ENCODE results near the gene RAX2.
"Not testable (repeated sequence)": the region's sequence is repeated elsewhere in the genome, so short reads cannot be mapped to it uniquely, and the experiment has no call there.

Gene RAX2

GRCh38 chr19:3760871-3761361 is 11.1 kb downstream of the RAX2 start:
- H3K9ac ChIP-seq (ENCODE audit: low read length): peak overlapping the region; percentile 83
- peak in 1 of 2 donors; percentile 4 for DNase-seq

GRCh38 chr19:3759482-3760254 is 12.4 kb downstream of the RAX2 start:
- Histone ChIP-seq H3K79me2 (ENCODE audit: control insufficient read depth, insufficient read depth, low read length, poor library complexity) (peaks cover 10% of the 10 kb centered on the region), H3K4me2 (ENCODE audit: low read length) (no peak overlapping the region), H3K4me1 (ENCODE audit: control insufficient read depth in 1 of 2, insufficient read depth in 2 of 2, low read length in 2 of 2) (peaks cover 0 to 4% of the 10 kb centered on the region in 2 experiments), H3K4ac (ENCODE audit: low read depth, low read length) (peak overlapping the region; percentile 52), H3K36me3 (ENCODE audit: control insufficient read depth in 1 of 2, insufficient read depth in 2 of 2, low read length in 2 of 2) (peaks cover 19 to 22% of the 10 kb centered on the region in 2 experiments), H2AFZ (ENCODE audit: insufficient read depth, low read length, poor library complexity) (no peak overlapping the region), H3K9ac (ENCODE audit: low read length) (no peak overlapping the region), H3K27me3 (ENCODE audit: insufficient read depth, low read length) (no peaks in the 10 kb centered on the region), H3K23ac (ENCODE audit: low read length) (no peak overlapping the region), H2BK5ac (ENCODE audit: low read depth, low read length, poor library complexity) (no peak overlapping the region), H3K14ac (ENCODE audit: low read length) (no peak overlapping the region), H3K4me3 (ENCODE audit: low read depth, low read length) (no peak overlapping the region), H2BK12ac (ENCODE audit: low read length) (no peak overlapping the region), H2BK120ac (ENCODE audit: insufficient read depth, low read length, poor library complexity) (no peak overlapping the region), H4K8ac (ENCODE audit: low read depth, low read length) (no peak overlapping the region), H4K12ac (ENCODE audit: low read depth, low read length) (peak overlapping the region; percentile 72), H2AK5ac (ENCODE audit: low read length) (no peak overlapping the region), H3K18ac (ENCODE audit: low read length) (peak overlapping the region; percentile 86), H4K91ac (ENCODE audit: low read depth, low read length) (no peak overlapping the region), H3K9me3 (ENCODE audit: insufficient read depth, low read depth, low read length) (no peaks in the 10 kb centered on the region), H3K27ac (ENCODE audit: low read depth, low read length) (no peak overlapping the region), H3K79me1 (ENCODE audit: low read length) (peaks cover 7% of the 10 kb centered on the region)
- no CpG with 5 or more reads among the region's 19 CpGs for WGBS (ENCODE audit: extremely low coverage, insufficient coverage, insufficient read length)
- no peak for DNase-seq

More at GRCh38 chr19:3760871-3761361, 11.1 kb downstream of the RAX2 start:
- Histone ChIP-seq H2BK120ac (ENCODE audit: insufficient read depth, low read length, poor library complexity) (peak overlapping the region; percentile 73), H3K27ac (ENCODE audit: low read depth, low read length) (no peak overlapping the region), H3K9me3 (ENCODE audit: insufficient read depth, low read depth, low read length) (no peaks in the 10 kb centered on the region), H2BK12ac (ENCODE audit: low read length) (no peak overlapping the region), H4K12ac (ENCODE audit: low read depth, low read length) (peak overlapping the region; percentile 84), H4K91ac (ENCODE audit: low read depth, low read length) (peak overlapping the region; percentile 94), H3K27me3 (ENCODE audit: insufficient read depth, low read length) (no peaks in the 10 kb centered on the region), H3K79me2 (ENCODE audit: control insufficient read depth, insufficient read depth, low read length, poor library complexity) (peaks cover 10% of the 10 kb centered on the region), H3K18ac (ENCODE audit: low read length) (peak overlapping the region; percentile 97), H3K36me3 (ENCODE audit: control insufficient read depth in 1 of 2, insufficient read depth in 2 of 2, low read length in 2 of 2) (peaks cover 22 to 26% of the 10 kb centered on the region in 2 experiments), H3K4ac (ENCODE audit: low read depth, low read length) (peak overlapping the region; percentile 88), H3K79me1 (ENCODE audit: low read length) (peaks cover 7% of the 10 kb centered on the region), H4K8ac (ENCODE audit: low read depth, low read length) (peak overlapping the region; percentile 95), H3K4me3 (ENCODE audit: low read depth, low read length) (peak overlapping the region; percentile 91), H2AK5ac (ENCODE audit: low read length) (peak overlapping the region; percentile 67), H3K23ac (ENCODE audit: low read length) (no peak overlapping the region), H3K4me2 (ENCODE audit: low read length) (peak overlapping the region; percentile 72), H2BK5ac (ENCODE audit: low read depth, low read length, poor library complexity) (peak overlapping the region; percentile 70), H2AFZ (ENCODE audit: insufficient read depth, low read length, poor library complexity) (peak overlapping the region; percentile 88), H3K4me1 (ENCODE audit: control insufficient read depth in 1 of 2, insufficient read depth in 2 of 2, low read length in 2 of 2) (peaks cover 0 to 4% of the 10 kb centered on the region in 2 experiments), H3K14ac (ENCODE audit: low read length) (peak overlapping the region; percentile 92)
- no CpG with 5 or more reads among the region's 7 CpGs for WGBS (ENCODE audit: extremely low coverage, insufficient coverage, insufficient read length)

- not testable (repeated sequence) for H3K27me3 ChIP-seq (ENCODE audit: insufficient read depth, low read length); H2BK12ac ChIP-seq (ENCODE audit: low read length); DNase-seq; H3K4ac ChIP-seq (ENCODE audit: low read depth, low read length); H3K27ac ChIP-seq (ENCODE audit: low read depth, low read length); H3K18ac ChIP-seq (ENCODE audit: low read length); H3K4me2 ChIP-seq (ENCODE audit: low read length); H2BK120ac ChIP-seq (ENCODE audit: insufficient read depth, low read length, poor library complexity); H3K79me1 ChIP-seq (ENCODE audit: low read length); H3K4me3 ChIP-seq (ENCODE audit: low read depth, low read length); H2AFZ ChIP-seq (ENCODE audit: insufficient read depth, low read length, poor library complexity); H3K23ac ChIP-seq (ENCODE audit: low read length); H4K12ac ChIP-seq (ENCODE audit: low read depth, low read length); H2BK5ac ChIP-seq (ENCODE audit: low read depth, low read length, poor library complexity); H4K91ac ChIP-seq (ENCODE audit: low read depth, low read length); H4K8ac ChIP-seq (ENCODE audit: low read depth, low read length); H3K9ac ChIP-seq (ENCODE audit: low read length); H2AK5ac ChIP-seq (ENCODE audit: low read length); H3K4me1 ChIP-seq (ENCODE audit: control insufficient read depth in 1 of 2, insufficient read depth in 2 of 2, low read length in 2 of 2); H3K9me3 ChIP-seq (ENCODE audit: insufficient read depth, low read depth, low read length); H3K14ac ChIP-seq (ENCODE audit: low read length)
- WGBS (ENCODE audit: extremely low coverage, insufficient coverage, insufficient read length): no CpG with 5 or more reads among the region's 13 CpGs
- H3K79me2 ChIP-seq (ENCODE audit: control insufficient read depth, insufficient read depth, low read length, poor library complexity): peaks cover 10% of the 10 kb centered on the region
- H3K36me3 ChIP-seq (ENCODE audit: control insufficient read depth in 1 of 2, insufficient read depth in 2 of 2, low read length in 2 of 2): peaks cover 29 to 32% of the 10 kb centered on the region in 2 experiments
These were observed 13.7 kb downstream of the RAX2 start for GRCh38 chr19:3758297-3758696.

- not testable (repeated sequence) for H2BK5ac ChIP-seq (ENCODE audit: low read depth, low read length, poor library complexity); H3K14ac ChIP-seq (ENCODE audit: low read length); H4K8ac ChIP-seq (ENCODE audit: low read depth, low read length); H2BK12ac ChIP-seq (ENCODE audit: low read length); H3K23ac ChIP-seq (ENCODE audit: low read length); H3K9me3 ChIP-seq (ENCODE audit: insufficient read depth, low read depth, low read length); H3K4ac ChIP-seq (ENCODE audit: low read depth, low read length); H3K4me1 ChIP-seq (ENCODE audit: control insufficient read depth in 1 of 2, insufficient read depth in 2 of 2, low read length in 2 of 2); H2AK5ac ChIP-seq (ENCODE audit: low read length); H3K4me2 ChIP-seq (ENCODE audit: low read length); H3K4me3 ChIP-seq (ENCODE audit: low read depth, low read length); H4K91ac ChIP-seq (ENCODE audit: low read depth, low read length); H3K27ac ChIP-seq (ENCODE audit: low read depth, low read length); H4K12ac ChIP-seq (ENCODE audit: low read depth, low read length); H2BK120ac ChIP-seq (ENCODE audit: insufficient read depth, low read length, poor library complexity); H3K27me3 ChIP-seq (ENCODE audit: insufficient read depth, low read length); DNase-seq; H3K18ac ChIP-seq (ENCODE audit: low read length); H3K79me1 ChIP-seq (ENCODE audit: low read length); H2AFZ ChIP-seq (ENCODE audit: insufficient read depth, low read length, poor library complexity); H3K9ac ChIP-seq (ENCODE audit: low read length)
- H3K36me3 ChIP-seq (ENCODE audit: control insufficient read depth in 1 of 2, insufficient read depth in 2 of 2, low read length in 2 of 2): peaks cover 34 to 37% of the 10 kb centered on the region in 2 experiments
- H3K79me2 ChIP-seq (ENCODE audit: control insufficient read depth, insufficient read depth, low read length, poor library complexity): peaks cover 10% of the 10 kb centered on the region
- WGBS (ENCODE audit: extremely low coverage, insufficient coverage, insufficient read length): no CpG with 5 or more reads among the region's 7 CpGs
These were observed 14.3 kb downstream of the RAX2 start for GRCh38 chr19:3757705-3758104.

All from trophoblast cell (in vitro differentiated cells and primary cell).